ENCODE data around the gene PRELID1.

PRELID1 gene

DNA sequence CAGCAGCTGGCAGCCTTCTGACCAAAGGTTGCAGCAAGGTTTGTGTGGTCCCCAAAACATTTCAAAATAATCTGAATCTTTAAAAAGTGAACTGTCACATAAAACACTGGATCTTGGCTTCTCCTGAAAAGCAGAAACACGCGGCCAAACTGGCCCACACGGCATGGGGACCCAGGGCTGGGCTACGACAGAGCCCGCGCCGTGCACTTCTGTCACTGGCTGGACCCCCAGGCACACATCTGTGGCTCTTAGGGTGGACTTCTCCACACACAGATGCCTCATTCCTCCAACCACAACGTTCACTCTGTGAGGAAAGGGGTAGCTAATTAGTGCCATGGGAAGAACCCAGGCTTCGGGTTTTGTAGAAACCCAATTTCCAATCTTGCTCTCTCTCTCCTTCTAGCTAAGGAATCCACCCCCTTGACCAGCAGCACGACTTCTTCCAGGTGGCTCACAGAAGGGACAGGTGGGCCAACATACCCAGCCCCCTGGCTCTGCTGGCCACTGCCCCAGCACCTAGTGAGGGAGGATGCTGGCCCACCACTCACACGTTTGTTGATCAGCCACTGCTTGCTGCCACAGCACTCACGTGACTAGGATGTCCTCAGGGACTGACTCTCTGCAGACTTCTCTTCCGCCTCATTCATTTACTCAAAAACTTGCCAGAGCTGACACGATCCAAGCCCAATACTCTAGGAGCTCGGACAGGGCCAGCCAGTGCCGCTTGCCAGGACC, 30.0 kb downstream of the PRELID1 start:
- no peak overlapping the region for H4K8ac ChIP-seq (ENCODE audit: low read depth, low read length)
- H2BK15ac ChIP-seq (replicated peaks; ENCODE audit: low read depth) = no peak overlapping the region
- no peak overlapping the region for H3K4me2 ChIP-seq (ENCODE audit: low read length)
- no peak overlapping the region for H4K5ac ChIP-seq (ENCODE audit: low read length)
- no peak overlapping the region for H3K9ac ChIP-seq (ENCODE audit: low read length)
- H3K4ac ChIP-seq (ENCODE audit: low read depth, low read length) = no peak overlapping the region
- H3K18ac ChIP-seq (ENCODE audit: low read length) = no peak overlapping the region
- no peak overlapping the region for H3K56ac ChIP-seq (ENCODE audit: low read length)
- no peak overlapping the region for H2AK5ac ChIP-seq (ENCODE audit: low read length)
- no peak overlapping the region for H3K4me3 ChIP-seq (ENCODE audit: low read length)
- H3K79me2 ChIP-seq (ENCODE audit: control insufficient read depth, insufficient read depth, low read length) = no peaks in the 10 kb centered on the region
- no peak overlapping the region for H2BK120ac ChIP-seq (ENCODE audit: low read depth, low read length)
- H2BK5ac ChIP-seq (ENCODE audit: low read length) = no peak overlapping the region
- DNase-seq = no peak
- no peaks in the 10 kb centered on the region for H3K27me3 ChIP-seq (ENCODE audit: insufficient read depth, low read length, poor library complexity)
- H3K36me3 ChIP-seq (ENCODE audit: control insufficient read depth, insufficient read depth, low read length) = peaks cover 5% of the 10 kb centered on the region
- H3K23ac ChIP-seq (ENCODE audit: low read length) = no peak overlapping the region
- H3K27ac ChIP-seq (ENCODE audit: low read depth, low read length) = no peak overlapping the region
- WGBS (ENCODE audit: extremely low coverage, insufficient coverage, low lambda C conversion rate) = no CpG with 5 or more reads among the region's 16 CpGs
- no peaks in the 10 kb centered on the region for H3K4me1 ChIP-seq (ENCODE audit: control insufficient read depth, low read depth, low read length)
- peaks cover 2% of the 10 kb centered on the region for H3K79me1 ChIP-seq (ENCODE audit: low read length)

GRCh38 chr5:177334155-177334551, 30.6 kb downstream of the PRELID1 start:
- no peak overlapping the region for H3K27ac ChIP-seq (ENCODE audit: low read depth, low read length)
- no CpG with 5 or more reads among the region's 15 CpGs for WGBS (ENCODE audit: extremely low coverage, insufficient coverage, low lambda C conversion rate)
- H2BK15ac ChIP-seq (replicated peaks; ENCODE audit: low read depth) = no peak overlapping the region

GRCh38 chr5:177334781-177335700, 31.4 kb downstream of the PRELID1 start:
- Histone ChIP-seq H3K4me3 (ENCODE audit: low read length) (no peak overlapping the region), H3K27me3 (ENCODE audit: insufficient read depth, low read length, poor library complexity) (no peaks in the 10 kb centered on the region), H3K4me2 (ENCODE audit: low read length) (no peak overlapping the region), H3K4me1 (ENCODE audit: control insufficient read depth, low read depth, low read length) (no peaks in the 10 kb centered on the region), H2BK5ac (ENCODE audit: low read length) (no peak overlapping the region), H4K5ac (ENCODE audit: low read length) (no peak overlapping the region), H3K79me2 (ENCODE audit: control insufficient read depth, insufficient read depth, low read length) (no peaks in the 10 kb centered on the region), H3K4ac (ENCODE audit: low read depth, low read length) (no peak overlapping the region), H3K27ac (ENCODE audit: low read depth, low read length) (no peak overlapping the region), H3K79me1 (ENCODE audit: low read length) (peaks cover 5% of the 10 kb centered on the region), H2BK15ac (replicated peaks; ENCODE audit: low read depth) (no peak overlapping the region), H3K9ac (ENCODE audit: low read length) (no peak overlapping the region), H3K23ac (ENCODE audit: low read length) (no peak overlapping the region), H3K56ac (ENCODE audit: low read length) (no peak overlapping the region), H2AK5ac (ENCODE audit: low read length) (no peak overlapping the region), H2BK120ac (ENCODE audit: low read depth, low read length) (no peak overlapping the region), H4K8ac (ENCODE audit: low read depth, low read length) (no peak overlapping the region), H3K18ac (ENCODE audit: low read length) (no peak overlapping the region), H3K36me3 (ENCODE audit: control insufficient read depth, insufficient read depth, low read length) (peaks cover 5% of the 10 kb centered on the region)
- DNase-seq = no peak
- no CpG with 5 or more reads among the region's 21 CpGs for WGBS (ENCODE audit: extremely low coverage, insufficient coverage, low lambda C conversion rate)

More at GRCh38 chr5:177334155-177334551, 30.6 kb downstream of the PRELID1 start:
- Histone ChIP-seq H3K4ac (ENCODE audit: low read depth, low read length) (no peak overlapping the region), H2BK5ac (ENCODE audit: low read length) (no peak overlapping the region), H3K23ac (ENCODE audit: low read length) (no peak overlapping the region), H4K8ac (ENCODE audit: low read depth, low read length) (no peak overlapping the region), H2AK5ac (ENCODE audit: low read length) (no peak overlapping the region), H3K18ac (ENCODE audit: low read length) (no peak overlapping the region), H4K5ac (ENCODE audit: low read length) (no peak overlapping the region), H2BK120ac (ENCODE audit: low read depth, low read length) (no peak overlapping the region), H3K27me3 (ENCODE audit: insufficient read depth, low read length, poor library complexity) (no peaks in the 10 kb centered on the region), H3K9ac (ENCODE audit: low read length) (no peak overlapping the region), H3K79me2 (ENCODE audit: control insufficient read depth, insufficient read depth, low read length) (no peaks in the 10 kb centered on the region), H3K4me3 (ENCODE audit: low read length) (no peak overlapping the region), H3K36me3 (ENCODE audit: control insufficient read depth, insufficient read depth, low read length) (peaks cover 5% of the 10 kb centered on the region), H3K4me1 (ENCODE audit: control insufficient read depth, low read depth, low read length) (no peaks in the 10 kb centered on the region), H3K4me2 (ENCODE audit: low read length) (no peak overlapping the region), H3K56ac (ENCODE audit: low read length) (no peak overlapping the region), H3K79me1 (ENCODE audit: low read length) (peaks cover 4% of the 10 kb centered on the region)
- no peak for DNase-seq

GRCh38 chr5:177335701-177336065, 32.1 kb downstream of the PRELID1 start:
- Histone ChIP-seq H4K5ac (ENCODE audit: low read length) (no peak overlapping the region), H3K23ac (ENCODE audit: low read length) (no peak overlapping the region), H3K36me3 (ENCODE audit: control insufficient read depth, insufficient read depth, low read length) (peaks cover 5% of the 10 kb centered on the region), H2BK15ac (replicated peaks; ENCODE audit: low read depth) (no peak overlapping the region), H4K8ac (ENCODE audit: low read depth, low read length) (no peak overlapping the region), H3K9ac (ENCODE audit: low read length) (no peak overlapping the region), H2BK120ac (ENCODE audit: low read depth, low read length) (no peak overlapping the region), H3K4me3 (ENCODE audit: low read length) (no peak overlapping the region), H2AK5ac (ENCODE audit: low read length) (no peak overlapping the region), H3K4me1 (ENCODE audit: control insufficient read depth, low read depth, low read length) (no peaks in the 10 kb centered on the region), H3K56ac (ENCODE audit: low read length) (no peak overlapping the region), H3K4ac (ENCODE audit: low read depth, low read length) (no peak overlapping the region), H3K79me1 (ENCODE audit: low read length) (peaks cover 5% of the 10 kb centered on the region), H3K27me3 (ENCODE audit: insufficient read depth, low read length, poor library complexity) (no peaks in the 10 kb centered on the region), H2BK5ac (ENCODE audit: low read length) (no peak overlapping the region), H3K18ac (ENCODE audit: low read length) (no peak overlapping the region), H3K4me2 (ENCODE audit: low read length) (no peak overlapping the region), H3K27ac (ENCODE audit: low read depth, low read length) (no peak overlapping the region), H3K79me2 (ENCODE audit: control insufficient read depth, insufficient read depth, low read length) (no peaks in the 10 kb centered on the region)
- WGBS (ENCODE audit: extremely low coverage, insufficient coverage, low lambda C conversion rate) = no CpG with 5 or more reads among the region's 7 CpGs
- DNase-seq = no peak

DNA sequence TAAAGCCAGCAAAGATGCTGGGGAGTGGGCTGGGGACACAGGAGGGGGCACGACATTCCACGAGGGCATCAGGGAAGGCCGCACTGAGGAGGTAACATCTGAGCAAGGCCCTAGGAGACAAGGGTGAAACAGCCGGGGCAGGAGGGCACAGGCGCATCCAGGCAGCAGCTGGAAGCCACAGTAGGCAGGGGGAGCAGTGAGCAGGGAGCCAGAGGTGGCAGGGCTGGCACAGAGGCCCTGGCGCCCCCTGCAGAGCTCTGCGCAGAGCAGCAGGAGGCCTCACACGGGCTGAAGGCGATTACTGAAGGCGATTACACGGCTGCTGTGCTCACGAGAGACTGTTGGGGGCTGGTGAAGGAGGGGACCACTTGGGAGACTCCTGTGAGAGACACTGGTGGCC, 32.5 kb downstream of the PRELID1 start:
- no peak overlapping the region for H2BK15ac ChIP-seq (replicated peaks; ENCODE audit: low read depth)
- H3K4me3 ChIP-seq (ENCODE audit: low read length) = no peak overlapping the region
- H4K5ac ChIP-seq (ENCODE audit: low read length) = no peak overlapping the region
- H2AK5ac ChIP-seq (ENCODE audit: low read length) = no peak overlapping the region
- no peak overlapping the region for H3K18ac ChIP-seq (ENCODE audit: low read length)
- H2BK120ac ChIP-seq (ENCODE audit: low read depth, low read length) = no peak overlapping the region
- no CpG with 5 or more reads among the region's 12 CpGs for whole genome bisulfite sequencing (ENCODE audit: extremely low coverage, insufficient coverage, low lambda C conversion rate)
- H4K8ac ChIP-seq (ENCODE audit: low read depth, low read length) = no peak overlapping the region
- DNase-seq = peak; percentile 37
- H3K4me2 ChIP-seq (ENCODE audit: low read length) = no peak overlapping the region
- H3K79me1 ChIP-seq (ENCODE audit: low read length) = peaks cover 5% of the 10 kb centered on the region
- H3K79me2 ChIP-seq (ENCODE audit: control insufficient read depth, insufficient read depth, low read length) = no peaks in the 10 kb centered on the region
- H3K4me1 ChIP-seq (ENCODE audit: control insufficient read depth, low read depth, low read length) = no peaks in the 10 kb centered on the region
- peaks cover 5% of the 10 kb centered on the region for H3K36me3 ChIP-seq (ENCODE audit: control insufficient read depth, insufficient read depth, low read length)
- H3K9ac ChIP-seq (ENCODE audit: low read length) = no peak overlapping the region
- no peaks in the 10 kb centered on the region for H3K27me3 ChIP-seq (ENCODE audit: insufficient read depth, low read length, poor library complexity)
- H3K27ac ChIP-seq (ENCODE audit: low read depth, low read length) = no peak overlapping the region
- H3K23ac ChIP-seq (ENCODE audit: low read length) = no peak overlapping the region
- no peak overlapping the region for H2BK5ac ChIP-seq (ENCODE audit: low read length)
- no peak overlapping the region for H3K56ac ChIP-seq (ENCODE audit: low read length)
- no peak overlapping the region for H3K4ac ChIP-seq (ENCODE audit: low read depth, low read length)

Measured in mesendoderm (in vitro differentiated cells).